ENCODE measurements around the gene RAB10.
"Not testable (repeated sequence)": the region's sequence is repeated elsewhere in the genome, so short reads cannot be mapped to it uniquely, and the experiment has no call there.

- TF ChIP-seq CTCF, POLR2A (IDR thresholded peaks at IDR 0.05): not testable (repeated sequence)
Measured at GRCh38 chr2:25999406-25999805, 34.5 kb upstream of the RAB10 start.
